TTC549 (cell line): ENCODE results near the gene OR10H1.
"Not testable (repeated sequence)": the region's sequence is repeated elsewhere in the genome, so short reads cannot be mapped to it uniquely, and the experiment has no call there.

Source experiments
- FAIRE-seq: peaks from 2 replicates; lab custom pipeline; 2012; peaks lifted over from hg19 to GRCh38; lab: Jason Lieb, UNC

The OR10H1 gene

DNA sequence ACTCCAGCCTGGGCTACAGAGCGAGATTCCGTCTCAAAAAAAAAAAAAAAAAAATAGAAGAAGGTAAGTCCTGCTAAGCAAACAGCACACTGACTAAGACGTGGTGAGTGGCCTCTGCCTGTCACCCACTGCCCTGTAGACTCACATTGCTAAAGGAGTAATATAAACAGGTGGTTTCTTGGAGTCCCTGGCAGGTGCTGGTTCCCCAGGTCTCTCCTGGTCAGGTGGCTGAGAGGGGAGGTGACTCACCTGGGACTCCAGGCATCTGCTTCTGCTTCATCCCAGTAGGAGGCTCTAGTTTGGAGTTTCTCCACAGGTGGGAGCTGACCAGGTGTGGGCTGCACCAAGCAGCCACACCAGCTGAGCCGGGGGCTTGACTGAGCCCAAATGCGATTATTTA is at the start of gene OR10H1:
Gene OR10H1, minus strand, starts transcription at position 359 of the 400 bp plus-strand sequence. CDS start 7,627 bp downstream, outside the sequence.
- FAIRE-seq: no peak

DNA sequence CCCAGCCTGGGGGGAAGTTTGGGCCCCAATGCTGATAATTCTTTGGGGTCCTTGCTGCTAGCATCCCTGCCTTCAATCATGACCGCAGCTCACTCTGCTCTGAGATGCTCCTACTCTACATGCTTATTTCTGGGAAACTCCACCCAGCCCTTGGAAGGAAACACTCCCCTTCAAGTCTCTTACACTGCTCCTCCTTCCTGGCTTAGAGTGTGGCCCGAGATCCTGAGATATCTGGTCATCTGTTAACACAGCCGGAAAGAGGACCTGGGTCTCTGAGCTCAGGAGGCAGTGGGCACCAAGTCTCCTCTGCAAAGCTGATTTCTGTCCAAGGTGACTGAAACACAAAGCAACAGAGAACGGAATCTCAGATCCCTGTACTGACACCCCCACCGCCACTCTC is 49.4 kb upstream of the OR10H1 start:
- no peak for FAIRE-seq

- no peak for FAIRE-seq
Observed at GRCh38 chr19:15863272-15863671, 47.8 kb upstream of the OR10H1 start.

- FAIRE-seq: no peak
Observed at GRCh38 chr19:15862444-15862843, 47.0 kb upstream of the OR10H1 start.

DNA sequence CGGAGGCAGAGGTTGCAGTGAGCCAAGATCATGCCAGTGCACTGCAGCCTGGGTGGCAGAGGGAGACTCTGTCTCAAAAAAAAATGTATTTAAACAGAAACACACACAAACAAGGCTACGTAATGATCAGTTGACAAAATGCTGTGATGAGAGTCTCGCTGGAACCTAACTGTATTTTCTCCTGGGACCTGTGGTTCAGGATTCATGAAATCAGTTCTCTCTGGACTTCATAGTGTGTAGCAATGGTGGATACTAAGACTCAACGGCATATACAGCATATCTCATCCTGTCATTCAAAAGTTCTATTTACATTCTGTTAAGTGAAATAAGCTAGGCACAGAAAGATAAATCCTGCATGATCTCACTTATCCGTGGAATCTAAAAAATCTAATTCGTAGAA is 45.1 kb upstream of the OR10H1 start:
- no peak for FAIRE-seq

GRCh38 chr19:15859187-15859586 is 43.7 kb upstream of the OR10H1 start:
- no peak for FAIRE-seq

DNA sequence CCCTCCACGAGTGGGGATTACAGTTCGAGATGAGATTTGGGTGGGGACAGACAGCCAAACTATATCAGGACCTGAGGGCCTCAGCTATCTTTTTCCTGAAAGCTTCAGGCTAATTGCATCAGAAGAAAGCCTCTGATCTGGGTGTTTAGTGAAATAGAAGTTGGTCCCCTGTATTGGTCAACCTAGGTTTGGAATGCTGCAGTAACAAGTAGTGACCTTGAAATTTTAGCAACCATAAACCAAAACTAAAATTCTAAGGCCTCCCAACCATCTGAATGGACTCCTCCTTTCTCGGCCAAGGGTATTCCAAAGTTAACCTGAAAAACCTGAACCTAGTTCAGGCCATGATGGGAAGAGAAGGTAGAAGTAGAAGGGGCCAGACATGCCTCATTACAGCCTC is 34.9 kb upstream of the OR10H1 start:
- no peak for FAIRE-seq

DNA sequence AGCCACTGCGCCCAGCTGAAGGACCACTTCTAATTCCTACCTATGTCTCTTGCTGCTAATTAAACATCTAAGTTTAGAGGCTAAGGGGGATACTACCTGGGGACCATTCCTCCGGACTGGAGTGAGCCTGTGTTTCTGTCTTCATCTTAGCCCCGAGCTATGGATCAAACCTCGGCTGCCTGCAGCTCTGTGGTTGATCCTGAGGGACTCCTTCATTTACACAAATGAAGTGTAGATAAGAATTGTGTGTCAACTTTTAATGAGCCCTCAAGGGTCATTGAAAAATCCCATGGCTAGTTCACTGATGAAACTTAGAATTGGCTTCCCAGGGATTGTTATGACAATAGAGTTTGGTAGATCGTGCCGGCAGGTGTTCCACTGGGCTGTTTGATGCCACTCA is 31.5 kb upstream of the OR10H1 start:
- no peak for FAIRE-seq

GRCh38 chr19:15843894-15844222 is 28.4 kb upstream of the OR10H1 start:
- not testable (repeated sequence) for FAIRE-seq

- FAIRE-seq: no peak
Observed at GRCh38 chr19:15843203-15843893, 27.9 kb upstream of the OR10H1 start.

DNA sequence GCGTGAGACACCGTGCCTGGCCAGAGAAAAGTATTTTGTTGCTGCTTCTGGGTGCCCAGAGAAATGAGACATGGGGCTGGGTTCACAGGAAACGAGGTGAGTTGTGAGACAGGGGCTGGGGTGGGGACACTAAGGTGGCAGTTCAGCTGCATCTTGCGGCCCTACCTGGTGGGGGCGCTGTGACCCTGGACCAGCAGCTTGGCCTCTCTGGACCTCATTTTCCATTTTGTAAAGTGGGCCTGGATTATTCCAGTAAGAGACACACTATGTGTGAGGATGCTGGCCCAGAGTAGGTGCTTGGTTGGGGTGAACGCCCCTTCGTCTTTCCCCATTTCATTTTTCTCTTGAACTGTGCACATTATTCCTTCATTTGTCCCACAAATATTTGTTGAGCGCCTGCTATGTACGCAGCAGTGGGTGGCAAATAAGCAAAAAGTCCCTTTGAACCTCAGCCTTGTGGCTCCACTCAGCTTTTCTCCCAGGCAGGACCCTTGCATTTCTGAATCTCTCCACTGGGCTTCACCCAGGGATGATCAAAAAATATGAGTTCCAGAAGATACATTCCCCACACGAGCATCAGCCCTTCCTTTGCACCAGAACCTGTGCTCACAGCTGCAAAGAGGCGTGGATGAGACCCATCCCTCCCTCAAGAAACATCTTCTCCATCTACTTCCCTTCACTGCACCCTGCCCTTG is 26.6 kb upstream of the OR10H1 start:
- no peak for FAIRE-seq

DNA sequence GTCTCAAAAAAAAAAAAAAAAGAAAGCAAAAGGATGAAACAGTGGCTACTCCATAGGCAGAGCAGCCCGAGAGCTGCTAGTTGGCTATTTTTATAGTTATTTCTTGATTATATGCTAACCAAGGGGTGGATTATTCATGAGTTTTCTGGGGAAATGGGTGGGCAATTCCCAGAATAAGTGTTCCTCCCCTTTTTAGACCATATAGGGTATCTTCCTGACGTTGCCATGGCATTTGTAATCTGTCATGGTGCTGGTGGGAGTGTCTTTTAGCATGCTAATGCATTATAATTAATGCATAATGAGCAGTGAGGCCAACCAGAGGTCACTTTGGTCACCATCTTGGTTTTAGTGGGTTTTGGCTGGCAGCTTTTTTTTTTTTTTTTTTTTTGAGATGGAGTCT is 25.4 kb upstream of the OR10H1 start:
- FAIRE-seq: no peak

GRCh38 chr19:15839888-15840287 is 24.4 kb upstream of the OR10H1 start:
- not testable (repeated sequence) for FAIRE-seq

DNA sequence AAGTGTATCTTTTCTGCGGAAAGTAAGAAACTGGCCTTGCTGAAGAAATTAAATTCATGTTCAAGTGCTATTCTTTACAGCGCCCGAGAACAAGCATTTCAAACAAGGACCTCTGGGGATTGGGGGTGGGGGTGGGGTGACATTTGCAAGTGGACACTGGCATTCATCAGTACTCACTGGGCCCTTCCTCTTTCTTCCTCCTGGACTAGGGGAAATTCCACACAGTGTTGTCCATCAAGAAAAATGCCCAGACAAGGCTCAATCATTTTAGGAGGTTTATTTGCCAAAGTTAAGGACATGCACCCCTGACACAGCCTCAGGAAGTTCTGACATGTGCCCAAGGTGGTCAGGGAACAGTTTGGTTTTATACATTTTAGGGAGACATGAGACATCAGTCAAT is 22.9 kb upstream of the OR10H1 start:
- FAIRE-seq: no peak

DNA sequence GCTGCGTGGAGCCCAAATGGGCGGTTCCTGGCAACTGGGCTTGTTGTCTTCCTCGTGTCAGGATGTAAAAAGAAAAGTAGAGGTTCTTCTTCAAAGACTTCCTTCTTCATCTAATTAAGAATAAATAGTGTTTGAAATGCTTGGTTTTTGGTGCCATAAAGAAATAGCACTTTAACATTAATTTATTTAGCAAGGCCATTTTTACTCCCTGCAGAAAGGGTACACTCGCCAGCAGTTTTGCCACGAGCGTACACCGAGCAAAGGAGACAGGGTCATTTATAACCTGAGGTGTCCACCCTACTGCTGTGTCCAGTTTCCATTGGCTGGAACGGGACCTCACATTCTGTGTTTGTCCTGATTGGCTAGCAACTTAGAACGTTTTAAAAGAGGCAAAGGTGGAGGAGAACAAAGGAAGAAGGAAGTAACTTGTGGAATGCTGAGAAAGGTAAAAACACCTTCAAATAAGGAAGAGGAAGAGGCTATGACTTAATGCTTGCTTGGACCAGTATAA is 21.8 kb upstream of the OR10H1 start:
- FAIRE-seq: no peak

- FAIRE-seq: peak; percentile 92
Observed at GRCh38 chr19:15836330-15837220, 21.1 kb upstream of the OR10H1 start.

DNA sequence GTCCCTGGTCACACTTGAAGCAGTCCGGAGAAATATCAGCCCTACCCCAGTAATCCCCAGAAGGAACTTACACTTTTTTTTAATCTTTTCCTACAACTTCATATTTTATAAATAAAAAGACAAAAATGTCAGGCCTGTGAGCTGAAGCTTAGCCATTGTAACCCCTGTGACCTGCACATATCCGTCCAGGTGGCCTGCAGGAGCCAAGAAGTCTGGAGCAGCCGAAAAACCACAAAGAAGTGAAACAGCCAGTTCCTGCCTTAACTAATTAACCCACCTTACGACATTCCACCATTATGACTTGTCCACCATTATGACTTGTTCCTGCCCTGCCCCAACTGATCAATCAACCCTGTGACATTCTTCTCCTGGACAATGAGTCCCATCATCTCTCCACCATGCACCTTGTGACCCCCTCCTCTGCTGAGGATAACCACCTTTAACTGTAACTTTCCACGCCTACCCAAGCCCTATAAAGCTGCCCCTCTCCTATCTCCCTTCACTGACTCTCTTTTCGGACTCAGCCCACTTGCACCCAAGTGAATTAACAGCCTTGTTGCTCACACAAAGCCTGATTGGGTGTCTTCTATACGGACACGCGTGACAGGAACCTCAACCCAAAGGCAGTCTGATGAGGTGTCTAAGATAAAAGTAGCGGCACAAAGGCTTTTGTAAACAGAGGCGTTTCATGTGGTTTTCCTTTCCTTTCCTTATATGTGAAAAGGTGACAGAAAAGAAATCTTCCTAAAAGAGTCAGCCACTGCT is 20.3 kb upstream of the OR10H1 start:
- not testable (repeated sequence) for FAIRE-seq

DNA sequence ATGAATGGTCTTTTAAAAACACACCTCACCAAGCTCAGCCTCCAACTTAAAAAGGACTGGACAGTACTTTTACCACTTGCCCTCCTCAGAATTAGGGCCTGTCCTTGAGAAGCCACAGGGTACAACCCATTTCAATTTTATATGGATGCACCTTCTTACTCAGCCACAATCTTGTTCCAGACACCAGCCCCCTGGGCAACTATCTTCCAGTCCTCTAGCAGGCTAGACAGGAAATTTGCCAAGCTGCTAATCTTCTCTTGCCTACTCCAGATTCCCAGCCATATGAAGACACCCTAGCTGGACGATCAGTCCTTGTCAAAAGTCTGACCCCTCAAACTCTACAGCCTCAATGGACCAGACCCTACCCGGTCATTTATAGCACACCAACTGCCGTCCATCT is 18.8 kb upstream of the OR10H1 start:
- FAIRE-seq: not testable (repeated sequence)

DNA sequence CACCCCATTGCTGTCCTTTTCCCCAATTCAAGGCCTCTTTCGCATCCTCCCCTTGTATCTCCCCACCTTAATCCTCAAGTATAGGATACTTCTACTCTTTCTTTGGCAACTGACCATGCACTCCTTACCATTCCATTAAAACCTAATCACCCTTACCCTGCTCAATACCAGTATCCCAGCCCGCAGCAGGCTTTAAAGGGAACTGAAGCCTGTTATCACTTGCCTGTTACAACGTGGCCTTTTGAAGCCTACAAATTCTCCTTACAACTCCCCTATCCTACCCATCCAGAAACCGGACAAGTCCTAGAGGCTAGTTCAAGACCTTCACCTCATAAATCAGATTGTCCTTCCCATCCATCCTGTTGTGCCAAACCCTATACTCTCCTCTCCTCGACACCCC is 16.2 kb upstream of the OR10H1 start:
- no peak for FAIRE-seq

DNA sequence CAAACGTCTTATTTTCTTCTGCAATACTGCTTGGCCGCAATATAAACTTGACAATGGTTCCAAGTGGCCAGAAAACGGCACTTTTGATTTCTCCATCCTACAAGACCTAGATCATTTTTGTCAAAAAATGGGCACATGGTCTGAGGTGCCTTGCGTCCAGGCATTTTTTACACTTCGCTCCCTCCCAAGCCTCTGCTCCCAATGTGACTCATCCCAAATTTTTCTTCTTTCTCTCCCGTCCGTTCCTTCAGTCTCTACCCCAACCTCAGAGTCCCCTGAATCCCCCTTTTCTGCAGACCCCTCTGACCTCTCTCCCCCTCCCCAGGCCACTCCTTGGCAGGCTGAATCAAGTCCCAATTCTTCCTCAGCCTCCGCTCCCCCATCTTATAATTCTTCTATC is 14.3 kb upstream of the OR10H1 start:
- no peak for FAIRE-seq

- no peak for FAIRE-seq
Observed at GRCh38 chr19:15829306-15829698, 13.8 kb upstream of the OR10H1 start.
